ENCODE measurements around the gene GPR84. TPM values are rescaled to one million over a fixed set of nuclear protein-coding genes. Genes with fewer than 3 reads are reported as not detected.

GPR84 gene
- total RNA-seq, 1 donor from 2014 or later = not detected

DNA sequence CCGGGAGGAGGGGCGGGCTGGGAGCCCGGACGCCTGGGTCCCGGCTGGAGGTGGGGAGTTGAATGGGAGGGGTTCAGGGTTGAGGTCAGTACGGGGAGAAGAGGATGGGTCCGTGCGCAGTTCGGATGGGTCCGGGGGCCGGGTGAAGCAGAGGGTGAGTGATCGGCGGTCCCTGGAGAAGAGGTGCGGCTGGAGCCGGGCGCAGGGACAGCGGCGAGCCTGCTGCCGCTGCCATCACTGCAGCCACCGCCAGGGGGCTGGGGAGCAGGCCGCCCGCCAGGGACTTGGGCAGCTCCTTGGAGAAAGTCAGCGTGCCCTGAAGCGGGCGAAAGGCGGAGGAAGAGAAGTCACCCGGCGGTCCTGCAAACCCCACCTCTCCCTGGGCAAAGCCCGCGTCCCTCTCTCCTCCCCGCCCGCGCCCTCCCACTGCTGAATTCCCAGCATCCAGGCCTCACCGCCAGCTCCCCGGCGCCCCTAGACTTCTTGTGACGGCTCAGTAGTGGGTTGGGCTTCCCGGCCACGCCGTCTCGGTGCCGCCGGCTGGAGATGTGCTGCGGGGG, 6.0 kb upstream of the GPR84 start:
- POLR2A ChIA-PET = interaction anchor here (1.3 kb wide), 1 partner anchor 9 kb away, joined by 3 read pairs; no protein-coding TSS in a partner anchor
- H3K36me3 Mint-ChIP-seq (ENCODE audit: low read depth) = peaks cover 13% of the 10 kb centered on the region
- TF ChIP-seq, protein P1, sequence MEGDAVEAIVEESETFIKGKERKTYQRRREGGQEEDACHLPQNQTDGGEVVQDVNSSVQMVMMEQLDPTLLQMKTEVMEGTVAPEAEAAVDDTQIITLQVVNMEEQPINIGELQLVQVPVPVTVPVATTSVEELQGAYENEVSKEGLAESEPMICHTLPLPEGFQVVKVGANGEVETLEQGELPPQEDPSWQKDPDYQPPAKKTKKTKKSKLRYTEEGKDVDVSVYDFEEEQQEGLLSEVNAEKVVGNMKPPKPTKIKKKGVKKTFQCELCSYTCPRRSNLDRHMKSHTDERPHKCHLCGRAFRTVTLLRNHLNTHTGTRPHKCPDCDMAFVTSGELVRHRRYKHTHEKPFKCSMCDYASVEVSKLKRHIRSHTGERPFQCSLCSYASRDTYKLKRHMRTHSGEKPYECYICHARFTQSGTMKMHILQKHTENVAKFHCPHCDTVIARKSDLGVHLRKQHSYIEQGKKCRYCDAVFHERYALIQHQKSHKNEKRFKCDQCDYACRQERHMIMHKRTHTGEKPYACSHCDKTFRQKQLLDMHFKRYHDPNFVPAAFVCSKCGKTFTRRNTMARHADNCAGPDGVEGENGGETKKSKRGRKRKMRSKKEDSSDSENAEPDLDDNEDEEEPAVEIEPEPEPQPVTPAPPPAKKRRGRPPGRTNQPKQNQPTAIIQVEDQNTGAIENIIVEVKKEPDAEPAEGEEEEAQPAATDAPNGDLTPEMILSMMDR (IDR thresholded peaks at IDR 0.05) = no peak
- DNase-seq = peak; percentile 38
- peak; percentile 40 for ATAC-seq (ENCODE audit: low read depth)
- peaks cover 14% of the 10 kb centered on the region for H3K4me1 Mint-ChIP-seq
- H3K27ac Mint-ChIP-seq = no peak overlapping the region
- CTCF ChIA-PET = interaction anchor here (0.9 to 2.4 kb wide), 7 partner anchors 10 to 156 kb away, joined by 3 to 15 read pairs (median 4); no protein-coding TSS in a partner anchor
- H3K4me3 Mint-ChIP-seq = no peak overlapping the region
- H3K27me3 Mint-ChIP-seq = no peaks in the 10 kb centered on the region
- intact Hi-C loops (cut with micrococcal nuclease) = no loop called here
- no peaks in the 10 kb centered on the region for H3K9me3 Mint-ChIP-seq

DNA sequence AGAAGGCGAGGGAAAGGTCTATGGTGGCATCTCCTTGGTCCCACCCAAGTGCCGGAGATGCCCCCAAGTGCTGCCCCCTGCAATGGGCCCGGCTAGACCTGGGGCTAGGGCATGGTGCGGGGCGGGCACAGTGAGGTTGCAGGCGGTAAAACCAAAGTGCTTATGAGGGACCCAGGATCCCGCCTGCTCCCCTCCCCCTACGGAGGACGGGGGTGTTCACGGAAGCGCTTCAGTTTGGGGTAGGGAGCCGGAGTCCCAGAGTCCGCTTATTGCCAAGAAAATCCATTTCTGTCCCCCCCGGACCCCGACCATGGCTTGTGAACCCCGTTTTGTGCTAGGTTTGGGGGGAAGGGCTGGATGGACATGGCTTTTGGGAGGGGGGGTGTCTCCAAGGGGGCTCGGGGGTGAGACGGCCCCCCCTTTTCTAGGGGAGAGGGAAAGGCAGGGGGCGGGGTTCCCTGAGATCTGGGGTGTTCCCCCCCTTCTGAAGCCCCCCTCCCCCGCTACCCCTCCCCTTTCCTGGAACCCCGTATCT, 5.4 kb upstream of the GPR84 start:
- Mint-ChIP-seq H3K4me1 (peaks cover 15% of the 10 kb centered on the region), H3K27me3 (no peaks in the 10 kb centered on the region), H3K27ac (no peak overlapping the region), H3K36me3 (ENCODE audit: low read depth) (peaks cover 13% of the 10 kb centered on the region), H3K9me3 (no peaks in the 10 kb centered on the region), H3K4me3 (peak overlapping the region; percentile 55)
- ChIA-PET CTCF (interaction anchor here (0.9 to 2.4 kb wide), 2 partner anchors 10 to 23 kb away, joined by 3 to 15 read pairs; no protein-coding TSS in a partner anchor), POLR2A (interaction anchor here (1.3 kb wide), 1 partner anchor 10 kb away, joined by 3 read pairs; no protein-coding TSS in a partner anchor)
- ATAC-seq (ENCODE audit: low read depth) (no peak), DNase-seq (no peak)
- TF ChIP-seq, protein P1 (IDR thresholded peaks at IDR 0.05) = no peak
- intact Hi-C loops (cut with micrococcal nuclease) = loop anchor here (5.0 kb wide), 1 partner anchor 362 kb away; the partner anchor contains the start of gene HOXC8

DNA sequence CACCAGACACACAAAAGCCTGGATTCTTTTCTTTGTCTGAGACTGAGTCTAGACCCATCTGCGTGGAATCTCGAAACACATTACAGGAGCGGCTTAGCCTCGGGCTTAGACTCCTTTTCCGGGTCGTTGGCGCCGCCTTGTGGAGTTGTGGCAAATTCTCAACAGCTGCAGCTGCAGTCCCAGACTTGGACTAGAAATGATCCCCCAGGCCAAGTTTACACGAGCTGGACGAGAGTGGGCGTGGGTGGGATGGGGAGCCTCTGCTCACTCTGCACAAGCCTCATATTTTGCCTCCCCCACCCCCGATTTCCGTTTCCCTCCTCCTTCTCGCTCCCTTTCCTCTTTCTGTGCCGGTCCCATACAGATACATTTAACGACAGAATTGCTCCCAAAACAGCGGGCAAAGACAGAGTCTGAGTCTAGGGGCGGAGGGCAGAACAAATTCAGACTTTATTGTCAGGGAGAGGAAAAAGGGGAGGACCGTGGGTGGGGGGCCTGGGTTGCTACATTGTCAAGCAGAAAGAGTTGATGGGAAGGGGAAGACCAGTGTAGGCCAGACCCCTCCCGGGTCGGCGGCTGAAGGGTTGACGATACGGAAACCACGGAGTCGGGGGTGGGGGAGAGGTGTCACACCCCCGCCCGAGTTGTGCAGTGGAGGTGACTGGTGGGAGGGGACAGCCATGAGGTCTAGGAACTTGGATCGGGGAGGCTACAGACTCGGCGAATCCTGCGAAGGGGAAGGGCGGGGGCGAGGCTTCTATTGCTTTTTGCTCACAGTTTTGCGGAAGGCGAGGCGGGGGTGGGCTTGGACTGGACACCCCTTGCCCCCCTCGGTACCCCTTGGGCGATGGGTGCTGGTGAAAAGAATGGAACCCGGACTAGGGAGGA, 4.7 kb upstream of the GPR84 start:
- CTCF ChIA-PET = interaction anchor here (0.8 to 3.0 kb wide), 21 partner anchors 10 to 155 kb away, joined by 3 to 22 read pairs (median 5); partner anchors contain the start of gene ZNF385A
- TF ChIP-seq, protein P1 (IDR thresholded peaks at IDR 0.05) = peak; percentile 60
- Mint-ChIP-seq H3K9me3 (no peaks in the 10 kb centered on the region), H3K4me3 (peak overlapping the region; percentile 55), H3K27ac (no peak overlapping the region), H3K4me1 (peaks cover 22% of the 10 kb centered on the region), H3K36me3 (ENCODE audit: low read depth) (peaks cover 13% of the 10 kb centered on the region), H3K27me3 (no peaks in the 10 kb centered on the region)
- POLR2A ChIA-PET = interaction anchor here (0.6 to 1.5 kb wide), 9 partner anchors 10 to 151 kb away, joined by 3 to 8 read pairs (median 5); partner anchors contain the start of genes CBX5 and COPZ1
- intact Hi-C loops (cut with micrococcal nuclease) = loop anchor here (1.0 to 5.0 kb wide), 9 partner anchors 10 to 362 kb away; partner anchors contain the start of gene HOXC8
- peak; percentile 78 for DNase-seq
- peak; percentile 95 for ATAC-seq (ENCODE audit: low read depth)

DNA sequence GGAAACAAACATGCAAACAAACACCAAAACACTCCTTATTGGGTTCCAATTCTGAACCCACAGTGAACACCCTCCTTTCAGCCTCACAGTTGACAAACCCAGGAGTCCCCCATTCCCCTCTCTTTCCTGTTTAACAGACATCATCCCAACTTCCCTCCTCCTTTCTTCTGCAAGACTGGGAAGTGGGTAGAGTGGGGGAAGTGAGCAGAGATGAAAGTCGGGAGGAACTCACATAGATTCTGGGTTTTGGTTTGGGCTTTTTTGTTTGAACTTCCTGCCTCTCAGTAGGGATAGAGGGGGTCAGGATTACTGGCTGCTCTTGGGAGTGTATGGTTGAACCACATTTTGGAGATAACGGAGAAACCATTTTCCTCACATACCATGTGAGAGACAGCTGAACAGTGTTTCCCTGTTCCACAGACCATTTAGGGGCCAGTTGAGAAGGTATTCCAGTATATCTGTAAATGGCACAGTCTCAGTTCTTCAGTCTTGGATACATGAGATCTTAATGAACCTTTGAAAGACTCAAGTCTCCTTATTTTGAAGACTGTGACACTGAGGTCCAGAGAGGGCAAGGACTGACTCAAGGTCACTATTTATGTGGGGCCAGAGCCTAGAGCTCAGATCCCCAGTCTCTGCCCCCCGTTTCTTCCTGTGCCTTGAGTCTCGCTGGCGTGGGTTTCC, 3.9 kb upstream of the GPR84 start:
- DNase-seq = no peak
- POLR2A ChIA-PET = interaction anchor here (0.6 to 1.5 kb wide), 8 partner anchors 9 to 150 kb away, joined by 3 to 8 read pairs (median 5); partner anchors contain the start of genes CBX5 and COPZ1
- peak; percentile 20 for ATAC-seq (ENCODE audit: low read depth)
- Mint-ChIP-seq H3K4me3 (peak overlapping the region; percentile 55), H3K27me3 (no peaks in the 10 kb centered on the region), H3K4me1 (peaks cover 23% of the 10 kb centered on the region), H3K27ac (no peak overlapping the region), H3K9me3 (no peaks in the 10 kb centered on the region), H3K36me3 (ENCODE audit: low read depth) (peaks cover 11% of the 10 kb centered on the region)
- intact Hi-C loops (cut with micrococcal nuclease) = loop anchor here (1.0 to 5.0 kb wide), 9 partner anchors 11 to 361 kb away; partner anchors contain the start of gene HOXC8
- CTCF ChIA-PET = interaction anchor here (0.8 to 3.0 kb wide), 22 partner anchors 10 to 154 kb away, joined by 3 to 22 read pairs (median 4); partner anchors contain the start of gene ZNF385A
- TF ChIP-seq, protein P1 (IDR thresholded peaks at IDR 0.05) = no peak
